K562 (cell line): ENCODE results near the gene GPRIN3.

Experiments used
- BRCA1 ChIP-seq, 2 experiments: fragments of 450-650 bp in 1 of 2; sonication (generic) in 1 of 2; formaldehyde crosslinking in 1 of 2; IDR thresholded peaks; 2 replicates each; pipeline versions ENCODE4 v1.5.0 to v1.6.1; 2017 to 2020; ENCODE audit warnings: mild to moderate bottlenecking in 1 of 2, missing genetic modification reagents in 1 of 2
- KDM5B ChIP-seq: fragments of 200-600 bp; sonication (generic); IDR thresholded peaks from 2 replicates; pipeline ENCODE4 v1.6.1; 2012; ENCODE audit warnings: low read depth, mild to moderate bottlenecking, moderate library complexity, low read length, control low read depth, inconsistent platforms; ENCODE audit not compliant: insufficient replicate concordance
- NRF1 ChIP-seq, 2 experiments: fragments of 450-650 bp; IDR thresholded peaks in 1 of 2; conservative IDR thresholded peaks in 1 of 2; 2 replicates each; pipeline ENCODE4 v1.6.1; 2014; ENCODE audit warnings: mild to moderate bottlenecking in 2 of 2
- POLR2A ChIP-seq: fragments of 450-650 bp; conservative IDR thresholded peaks from 2 replicates; pipeline ENCODE4 v1.6.1; 2016
- TF ChIP-seq, protein P1 (sequence below), 3 experiments: IDR thresholded peaks in 2 of 3; conservative IDR thresholded peaks in 1 of 3; 2 replicates each; pipeline ENCODE4 v1.5.1; 2011 to 2012; ENCODE audit warnings: low read length in 3 of 3, mild to moderate bottlenecking in 3 of 3, control low read depth in 2 of 3, improper control_type of control experiment in 1 of 3, inconsistent platforms in 1 of 3, low read depth in 1 of 3, mixed read lengths in 1 of 3, moderate library complexity in 1 of 3; ENCODE audit not compliant: insufficient read depth in 2 of 3
- TF ChIP-seq, protein P2 (sequence below): fragments of 250-450 bp; sonication (Bioruptor Pico); IDR thresholded peaks from 2 replicates; pipeline ENCODE4 v1.6.1; 2021; ENCODE audit warnings: mild to moderate bottlenecking
- TF ChIP-seq, protein P3 (sequence below): fragments of 450-650 bp; IDR thresholded peaks from 2 replicates; pipeline ENCODE4 v1.6.1; 2016; ENCODE audit warnings: low read depth, mild to moderate bottlenecking, moderate library complexity
- TF ChIP-seq, protein P4 (sequence below): sonication (generic); formaldehyde crosslinking; IDR thresholded peaks from 2 replicates; pipeline ENCODE4 v1.8.1; 2022; ENCODE audit warnings: missing genetic modification reagents

DNA sequence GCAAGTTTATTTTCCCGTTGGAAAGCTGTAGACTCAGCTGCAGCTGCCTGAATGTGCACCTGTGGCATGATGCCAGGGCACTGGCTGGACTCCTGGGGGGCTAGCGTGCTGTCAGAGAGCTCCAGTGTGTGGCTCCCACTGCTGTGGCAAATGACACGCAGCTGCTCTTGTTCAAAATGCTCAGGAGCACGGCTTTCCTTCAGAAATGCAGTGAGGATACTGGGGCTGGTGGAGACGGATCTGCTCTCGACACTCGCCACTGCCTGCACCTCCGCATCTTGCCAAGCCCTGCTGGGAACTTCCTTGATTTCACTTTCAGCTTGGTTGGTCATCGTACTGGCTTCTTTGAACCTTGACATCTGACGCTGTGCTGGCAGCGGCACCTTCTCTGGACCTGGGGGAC is 58.7 kb downstream of the GPRIN3 start:
- TF ChIP-seq, protein P1, sequence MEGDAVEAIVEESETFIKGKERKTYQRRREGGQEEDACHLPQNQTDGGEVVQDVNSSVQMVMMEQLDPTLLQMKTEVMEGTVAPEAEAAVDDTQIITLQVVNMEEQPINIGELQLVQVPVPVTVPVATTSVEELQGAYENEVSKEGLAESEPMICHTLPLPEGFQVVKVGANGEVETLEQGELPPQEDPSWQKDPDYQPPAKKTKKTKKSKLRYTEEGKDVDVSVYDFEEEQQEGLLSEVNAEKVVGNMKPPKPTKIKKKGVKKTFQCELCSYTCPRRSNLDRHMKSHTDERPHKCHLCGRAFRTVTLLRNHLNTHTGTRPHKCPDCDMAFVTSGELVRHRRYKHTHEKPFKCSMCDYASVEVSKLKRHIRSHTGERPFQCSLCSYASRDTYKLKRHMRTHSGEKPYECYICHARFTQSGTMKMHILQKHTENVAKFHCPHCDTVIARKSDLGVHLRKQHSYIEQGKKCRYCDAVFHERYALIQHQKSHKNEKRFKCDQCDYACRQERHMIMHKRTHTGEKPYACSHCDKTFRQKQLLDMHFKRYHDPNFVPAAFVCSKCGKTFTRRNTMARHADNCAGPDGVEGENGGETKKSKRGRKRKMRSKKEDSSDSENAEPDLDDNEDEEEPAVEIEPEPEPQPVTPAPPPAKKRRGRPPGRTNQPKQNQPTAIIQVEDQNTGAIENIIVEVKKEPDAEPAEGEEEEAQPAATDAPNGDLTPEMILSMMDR (IDR thresholded peaks at IDR 0.05 in 2 of 3, conservative IDR thresholded peaks at IDR 0.05 in 1 of 3; ENCODE audit: insufficient read depth in 2 of 3, low read depth in 1 of 3, low read length in 3 of 3), result no peak
- TF ChIP-seq POLR2A (no peak), NRF1 (conservative IDR thresholded peaks at IDR 0.05 in 1 of 2, IDR thresholded peaks at IDR 0.05 in 1 of 2) (no peak), BRCA1 (IDR thresholded peaks at IDR 0.05) (no peak), BRCA1 (CRISPR knock-in tag; IDR thresholded peaks at IDR 0.05) (no peak), KDM5B (no peak)
- TF ChIP-seq, protein P2, sequence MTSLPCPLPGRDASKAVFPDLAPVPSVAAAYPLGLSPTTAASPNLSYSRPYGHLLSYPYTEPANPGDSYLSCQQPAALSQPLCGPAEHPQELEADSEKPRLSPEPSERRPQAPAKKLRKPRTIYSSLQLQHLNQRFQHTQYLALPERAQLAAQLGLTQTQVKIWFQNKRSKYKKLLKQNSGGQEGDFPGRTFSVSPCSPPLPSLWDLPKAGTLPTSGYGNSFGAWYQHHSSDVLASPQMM (CRISPR knock-in tag), result no peak
- TF ChIP-seq, protein P3, sequence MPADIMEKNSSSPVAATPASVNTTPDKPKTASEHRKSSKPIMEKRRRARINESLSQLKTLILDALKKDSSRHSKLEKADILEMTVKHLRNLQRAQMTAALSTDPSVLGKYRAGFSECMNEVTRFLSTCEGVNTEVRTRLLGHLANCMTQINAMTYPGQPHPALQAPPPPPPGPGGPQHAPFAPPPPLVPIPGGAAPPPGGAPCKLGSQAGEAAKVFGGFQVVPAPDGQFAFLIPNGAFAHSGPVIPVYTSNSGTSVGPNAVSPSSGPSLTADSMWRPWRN, result no peak
- TF ChIP-seq, protein P4, sequence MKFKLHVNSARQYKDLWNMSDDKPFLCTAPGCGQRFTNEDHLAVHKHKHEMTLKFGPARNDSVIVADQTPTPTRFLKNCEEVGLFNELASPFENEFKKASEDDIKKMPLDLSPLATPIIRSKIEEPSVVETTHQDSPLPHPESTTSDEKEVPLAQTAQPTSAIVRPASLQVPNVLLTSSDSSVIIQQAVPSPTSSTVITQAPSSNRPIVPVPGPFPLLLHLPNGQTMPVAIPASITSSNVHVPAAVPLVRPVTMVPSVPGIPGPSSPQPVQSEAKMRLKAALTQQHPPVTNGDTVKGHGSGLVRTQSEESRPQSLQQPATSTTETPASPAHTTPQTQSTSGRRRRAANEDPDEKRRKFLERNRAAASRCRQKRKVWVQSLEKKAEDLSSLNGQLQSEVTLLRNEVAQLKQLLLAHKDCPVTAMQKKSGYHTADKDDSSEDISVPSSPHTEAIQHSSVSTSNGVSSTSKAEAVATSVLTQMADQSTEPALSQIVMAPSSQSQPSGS (CRISPR knock-in tag), result no peak
